NCI-H82 treated with DMSO at 0.1 percent for 48 hours (cell line): ENCODE results near the gene ANTXRL.
"Not testable (repeated sequence)": the region's sequence is repeated elsewhere in the genome, so short reads cannot be mapped to it uniquely, and the experiment has no call there.

ENCODE experiments used
- DNase-seq: peaks from one replicate; lab custom pipeline; 2025; ENCODE audit not compliant: unreplicated experiment; lab: John Stamatoyannopoulos, UW

Gene ANTXRL

DNA sequence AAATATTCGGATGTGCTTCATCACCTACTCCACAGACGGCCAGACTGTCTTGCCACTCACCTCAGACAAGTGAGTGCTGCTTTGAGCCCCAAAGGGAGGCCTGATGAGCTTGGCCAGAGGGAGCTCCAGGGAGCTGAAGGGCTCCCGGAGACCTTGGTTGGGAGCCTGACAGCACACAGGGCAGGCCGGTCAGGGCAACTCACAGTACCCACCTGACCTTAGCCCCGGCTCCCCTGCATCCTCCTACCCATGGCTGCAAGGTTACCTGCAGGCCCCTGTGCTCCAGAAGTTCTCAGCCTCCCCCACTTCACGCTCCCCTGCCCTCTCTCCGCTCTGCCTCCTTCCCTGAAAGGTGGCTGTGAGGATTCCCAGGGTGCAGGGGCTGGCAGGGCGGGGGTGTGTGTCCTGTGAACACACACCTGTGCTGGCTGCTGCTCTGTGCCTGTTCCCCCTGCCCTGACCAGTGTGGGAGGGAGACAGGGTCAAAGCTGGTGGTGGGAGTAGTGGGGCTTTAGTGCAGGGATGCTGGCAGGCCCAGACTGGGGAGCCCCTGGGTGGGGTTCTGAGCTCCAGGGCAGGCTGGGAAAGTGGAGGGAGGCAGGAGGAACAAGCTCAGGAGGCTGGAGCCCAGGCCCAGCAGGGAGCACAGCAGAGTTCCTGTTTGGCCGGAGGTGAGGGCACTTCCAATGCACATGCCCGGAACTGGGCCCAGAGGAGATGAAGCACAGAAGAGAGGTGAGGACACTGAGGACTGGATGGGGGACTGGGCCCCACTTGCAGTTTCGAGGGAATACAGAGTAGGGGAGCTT, 7.2 kb downstream of the ANTXRL start:
- no peak for DNase-seq

DNA sequence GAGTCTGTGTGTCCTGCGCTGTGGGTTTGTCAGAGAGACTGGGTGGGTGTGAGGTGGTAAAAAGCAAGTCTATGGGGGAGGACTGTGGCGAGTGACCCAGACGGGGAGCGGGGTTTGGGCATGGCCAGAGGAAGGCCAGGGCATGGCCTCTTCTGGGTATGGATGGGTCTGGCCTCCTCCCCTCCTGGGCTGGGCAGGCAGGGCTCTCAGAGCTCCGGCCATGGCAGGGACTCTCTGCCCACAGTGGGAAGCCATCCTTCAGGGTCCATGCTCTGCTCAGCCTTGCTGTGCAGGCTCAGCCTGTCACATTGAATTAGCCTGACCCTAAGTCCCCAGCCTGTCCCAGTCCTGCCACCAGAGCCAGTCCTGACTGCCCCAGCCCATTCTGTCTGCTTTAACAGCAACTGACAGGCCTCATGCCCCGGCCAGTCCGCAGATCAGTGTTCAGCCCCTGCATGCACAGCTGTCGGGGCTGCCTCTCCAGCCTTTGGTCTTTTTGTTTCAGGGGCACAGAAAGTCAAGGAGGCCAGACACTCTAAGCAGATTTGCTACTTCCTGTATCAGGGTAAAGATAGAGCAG, 7.9 kb downstream of the ANTXRL start:
- no peak for DNase-seq

DNA sequence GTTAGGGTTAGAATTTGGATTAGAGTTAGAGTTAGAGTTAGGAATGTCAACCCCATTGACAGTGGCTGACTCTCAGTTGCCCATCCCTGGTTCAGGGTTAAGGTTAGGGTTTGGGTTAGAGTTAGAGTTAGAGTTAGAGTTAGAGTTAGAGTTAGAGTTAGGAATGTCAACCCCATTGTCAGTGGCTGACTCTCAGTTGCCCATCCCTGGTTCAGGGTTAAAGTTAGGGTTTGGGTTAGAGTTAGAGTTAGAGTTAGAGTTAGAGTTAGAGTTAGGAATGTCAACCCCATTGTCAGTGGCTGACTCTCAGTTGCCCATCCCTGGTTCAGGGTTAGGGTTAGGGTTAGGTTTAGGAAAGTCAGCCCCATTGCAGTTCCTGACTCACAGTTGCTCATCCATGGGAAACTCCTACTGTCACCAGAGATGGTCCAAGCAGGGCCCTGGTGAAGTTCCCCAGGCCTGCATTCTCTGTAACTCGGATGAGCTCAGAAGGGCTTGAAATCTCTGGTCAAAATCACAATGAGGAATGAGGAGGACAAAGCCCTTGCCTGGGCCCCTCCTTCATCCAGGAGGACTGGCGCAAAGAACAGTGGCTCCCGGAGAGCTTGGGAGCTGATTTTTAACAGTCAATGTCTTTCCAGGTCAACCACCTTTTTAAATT, 8.7 kb downstream of the ANTXRL start:
- DNase-seq, result not testable (repeated sequence)

DNA sequence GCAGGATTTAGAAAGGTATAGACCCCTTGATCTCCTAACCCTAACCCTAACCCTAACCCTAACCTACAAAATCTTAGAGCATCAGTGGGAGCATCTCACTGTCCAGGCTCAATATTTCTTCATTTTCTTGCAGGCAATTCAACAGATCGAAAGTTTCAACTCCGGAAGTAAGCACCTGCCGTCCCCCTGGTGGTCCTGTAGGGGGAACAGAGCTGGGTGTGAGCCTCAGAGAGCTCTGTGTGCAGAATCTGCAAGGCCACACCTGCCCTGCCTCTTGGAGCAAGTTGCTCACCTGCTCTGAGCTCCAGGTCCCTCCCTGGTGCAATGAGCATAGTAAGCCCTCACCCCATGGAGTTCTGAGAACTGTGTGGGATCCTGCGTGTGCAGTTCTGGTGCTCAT, 9.3 kb downstream of the ANTXRL start:
- DNase-seq, result not testable (repeated sequence)

DNA sequence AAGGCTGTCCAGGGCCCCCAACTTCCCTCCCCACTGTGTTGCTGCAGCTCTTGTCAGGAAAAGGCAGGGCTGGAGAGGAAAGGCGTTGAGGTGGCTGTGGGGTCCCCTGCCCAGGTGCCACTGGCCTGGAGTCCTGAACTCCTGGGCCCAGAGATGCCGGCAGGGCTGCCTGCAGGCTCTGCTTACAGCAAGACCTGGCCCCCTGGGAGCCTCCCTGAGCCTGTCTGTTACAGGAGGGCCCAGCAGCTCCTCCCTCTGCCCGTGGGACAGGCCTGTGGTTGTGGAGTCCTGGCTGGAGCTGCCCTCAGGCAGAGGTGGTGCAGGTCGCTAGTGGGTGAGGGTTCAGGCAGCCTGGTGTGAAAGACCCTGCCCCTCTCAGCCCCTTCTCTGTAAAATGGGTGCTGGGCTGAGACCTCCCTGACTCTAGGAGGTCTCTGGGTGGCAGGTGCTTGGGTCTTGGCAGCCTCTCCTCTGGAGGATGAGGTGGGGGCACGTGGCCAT, 9.9 kb downstream of the ANTXRL start:
- no peak for DNase-seq

DNA sequence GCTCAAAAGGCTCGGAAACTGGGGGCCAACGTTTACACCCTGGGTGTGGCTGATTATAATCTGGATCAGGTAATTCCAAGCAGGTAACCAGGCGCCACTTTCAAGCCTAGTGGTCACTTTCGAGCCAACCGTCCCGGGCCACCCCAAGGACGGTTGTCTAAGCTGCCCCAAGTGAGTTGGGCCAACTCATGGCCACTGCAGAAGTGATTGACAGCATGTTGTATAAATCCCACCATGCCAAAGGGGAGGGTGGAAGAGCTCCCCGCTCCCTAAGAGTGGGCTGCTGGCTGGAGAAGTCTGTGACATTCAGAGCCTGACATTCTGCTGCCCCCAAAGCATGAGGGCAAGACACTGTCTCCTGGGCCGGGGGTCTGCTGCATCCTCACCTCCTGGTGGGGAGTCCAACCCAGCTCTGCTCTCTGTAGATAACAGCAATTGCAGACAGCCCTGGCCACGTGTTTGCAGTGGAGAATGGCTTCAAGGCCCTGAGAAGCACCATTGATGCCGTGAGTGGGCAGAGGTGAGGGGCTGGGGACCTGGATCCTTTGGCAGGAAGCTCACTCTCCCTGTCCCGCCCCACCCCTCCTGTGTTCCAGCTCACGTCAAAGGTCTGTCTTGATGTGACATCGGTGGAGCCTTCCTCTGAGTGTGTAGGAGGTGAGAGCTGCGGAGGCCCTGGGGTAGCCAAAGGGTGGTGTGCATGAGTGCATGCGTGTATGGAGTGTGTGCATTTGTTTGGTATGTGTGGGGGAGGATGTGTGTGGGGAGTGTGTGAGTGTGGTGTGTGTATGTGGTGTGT, 10.8 kb downstream of the ANTXRL start:
- no peak for DNase-seq

DNA sequence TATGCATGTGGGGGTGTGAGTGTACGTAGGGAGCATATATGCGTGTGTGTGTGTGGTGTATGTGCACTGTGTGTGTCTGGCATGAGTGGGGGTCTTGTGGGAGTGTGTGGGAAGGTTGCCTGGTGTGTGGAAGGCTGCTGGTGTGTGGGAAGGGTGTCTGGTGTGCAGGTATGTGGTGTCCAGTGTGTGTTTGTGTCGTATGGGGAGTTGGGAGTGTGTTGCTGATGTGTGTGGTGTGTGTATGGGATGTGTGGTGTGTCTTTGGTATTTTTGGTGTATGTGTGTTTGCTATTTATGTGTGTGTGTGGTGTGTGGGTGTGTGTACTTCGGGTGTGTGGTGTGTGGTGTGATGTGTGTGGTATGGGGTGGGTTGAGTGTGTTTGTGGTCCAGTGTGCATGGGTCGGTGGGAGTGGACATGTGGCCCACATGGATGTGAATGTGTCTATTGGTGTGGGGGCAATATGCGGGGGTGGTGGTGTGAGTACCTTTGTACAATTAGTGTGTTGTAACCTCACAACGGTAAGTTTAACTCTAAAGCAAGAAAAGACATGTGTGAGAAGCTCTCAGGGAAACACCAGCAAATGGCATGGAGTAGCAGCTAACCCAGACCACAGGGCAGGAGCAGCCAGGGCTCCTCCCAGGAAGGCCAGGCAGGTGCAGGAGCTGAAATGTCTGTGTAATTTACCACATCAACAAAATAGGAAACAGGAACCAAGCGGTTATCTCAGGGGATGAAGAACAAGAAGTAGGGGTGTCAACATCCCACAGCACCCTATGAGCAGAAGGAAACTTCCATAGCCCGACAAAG, 11.9 kb downstream of the ANTXRL start:
- DNase-seq, result no peak

DNA sequence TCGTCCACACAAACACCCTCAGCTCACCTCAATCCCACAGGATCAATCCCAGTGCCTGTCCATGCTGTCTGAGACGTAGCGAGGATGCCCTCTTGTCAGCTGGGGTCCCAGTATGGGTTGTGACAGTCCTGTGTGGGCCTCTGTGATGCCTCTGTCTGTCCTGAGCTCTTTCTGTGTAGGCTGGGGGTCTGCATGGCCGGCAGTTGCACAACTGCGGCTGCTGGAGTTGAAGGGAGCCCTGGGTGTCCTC, 12.4 kb downstream of the ANTXRL start:
- DNase-seq, result no peak

DNA sequence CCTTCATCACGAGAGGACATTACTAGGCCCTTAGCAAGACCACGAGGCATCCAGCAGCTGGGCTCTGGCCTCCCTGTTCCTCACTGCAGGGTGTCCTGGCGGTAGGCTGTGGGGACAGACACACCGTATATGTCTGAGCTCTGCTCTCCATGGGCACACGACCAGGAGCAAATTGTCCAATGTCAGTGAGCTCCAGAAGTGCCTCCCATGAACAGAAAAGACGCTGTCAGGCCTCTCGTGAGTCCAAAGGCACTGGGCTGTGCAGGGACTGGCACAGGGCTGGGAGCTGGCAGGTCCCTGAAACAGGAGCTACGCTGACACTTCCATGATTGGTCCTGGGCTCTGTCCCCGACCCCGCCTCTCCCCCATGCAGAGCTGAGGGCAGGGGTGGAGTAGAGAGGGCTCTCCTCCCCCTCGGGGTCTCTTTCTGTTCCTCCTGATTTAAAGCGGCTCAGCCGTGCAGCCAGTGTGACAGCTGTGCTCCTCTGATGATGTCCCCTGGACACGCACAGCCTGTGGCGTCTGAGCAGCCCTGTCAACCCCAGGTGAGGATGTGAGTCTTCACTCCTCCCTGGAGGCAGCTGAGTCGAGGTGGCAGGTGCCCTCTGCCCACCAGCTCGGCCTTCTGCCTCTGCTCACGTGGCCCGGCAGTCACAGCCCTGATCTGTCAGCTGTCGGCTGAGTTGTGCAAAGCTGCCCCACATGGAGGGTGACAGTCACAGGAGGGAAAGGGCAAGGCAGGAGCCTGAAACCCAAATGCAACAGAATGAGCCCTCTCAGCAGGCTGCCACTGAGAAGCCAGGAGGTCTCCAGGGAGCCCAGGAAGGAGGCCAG, 13.0 kb downstream of the ANTXRL start:
- no peak for DNase-seq

DNA sequence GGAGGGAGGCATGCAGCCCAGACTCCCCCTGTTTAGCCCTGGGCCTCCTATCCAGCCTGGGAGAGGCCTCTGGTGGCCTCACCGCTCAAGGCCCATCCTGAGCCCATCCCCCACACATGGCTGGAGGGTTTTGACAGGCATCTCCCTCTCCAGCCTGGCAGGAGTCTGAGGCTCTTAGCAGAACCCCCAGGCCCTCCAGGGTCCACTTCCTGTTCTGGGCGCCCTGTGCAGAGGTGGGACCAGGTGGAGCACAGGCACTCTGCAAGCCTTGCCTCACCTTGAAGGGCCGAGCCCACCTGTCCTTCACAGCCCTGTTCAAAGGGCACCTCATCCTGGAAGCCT, 13.5 kb downstream of the ANTXRL start:
- not testable (repeated sequence) for DNase-seq

DNA sequence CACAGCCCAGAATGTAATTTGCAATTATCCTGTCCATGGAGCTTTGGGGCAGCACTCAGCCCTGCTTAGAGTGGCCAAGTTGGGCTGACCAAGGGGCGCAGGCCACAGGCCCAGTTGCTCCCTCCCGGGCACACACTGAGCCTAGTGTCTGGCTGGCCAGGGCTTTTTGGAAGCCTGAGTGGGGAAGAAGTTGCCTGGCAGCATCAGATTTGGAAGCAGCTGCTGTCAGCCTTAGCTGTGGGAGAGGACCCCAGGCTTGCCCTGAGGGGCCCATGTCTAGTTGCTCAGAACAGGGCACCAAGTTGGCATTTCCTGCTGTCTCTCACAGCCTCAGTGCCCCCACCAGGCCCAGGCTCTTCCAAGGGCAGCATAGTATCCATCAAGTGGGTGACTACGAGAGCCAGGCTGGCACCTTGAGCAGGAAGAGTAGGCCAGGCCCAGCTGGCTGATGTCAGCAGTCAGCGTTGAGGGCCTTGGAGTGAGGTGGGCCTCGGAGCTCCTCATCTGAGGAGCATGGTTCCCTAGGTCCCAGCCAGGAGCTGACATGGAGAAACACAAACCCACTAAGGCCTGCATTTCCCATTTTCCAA, 14.4 kb downstream of the ANTXRL start:
- no peak for DNase-seq

DNA sequence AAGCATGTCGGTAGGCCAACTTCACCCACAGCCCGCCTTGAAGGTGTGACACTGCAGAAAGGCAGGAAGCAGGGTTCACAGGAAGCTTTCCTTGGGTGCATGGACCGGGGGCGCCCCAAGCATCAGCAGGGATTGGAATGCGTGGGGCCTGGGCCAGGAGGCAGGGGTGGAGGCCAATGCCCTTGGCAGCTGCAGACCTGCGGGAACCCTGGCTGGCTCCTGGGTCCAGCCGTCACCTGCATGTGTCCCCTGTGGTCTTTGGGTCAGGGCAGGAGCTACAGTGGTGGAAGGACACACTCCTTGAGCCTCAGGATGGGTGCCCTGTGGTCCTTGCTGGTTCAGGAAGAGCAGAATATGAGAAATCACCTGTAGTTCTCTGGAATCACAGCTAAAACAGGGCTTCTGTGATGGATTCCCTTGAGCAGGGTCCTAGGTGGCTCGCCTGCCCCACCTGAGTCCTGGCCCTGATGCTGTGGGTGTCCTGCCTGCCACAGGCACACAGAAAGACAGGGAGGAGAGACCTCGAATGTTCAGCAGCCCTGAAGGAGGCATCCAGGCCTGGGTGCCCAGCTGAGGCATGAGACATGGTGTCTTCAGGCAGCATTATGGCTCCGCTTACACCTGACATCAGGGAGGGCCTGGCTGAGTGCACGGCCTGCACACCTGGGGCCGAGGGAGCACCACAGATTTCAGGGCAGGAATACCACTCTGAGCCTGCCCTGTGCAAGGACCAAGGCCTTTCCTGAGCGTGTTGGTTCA, 15.1 kb downstream of the ANTXRL start:
- DNase-seq, result no peak

DNA sequence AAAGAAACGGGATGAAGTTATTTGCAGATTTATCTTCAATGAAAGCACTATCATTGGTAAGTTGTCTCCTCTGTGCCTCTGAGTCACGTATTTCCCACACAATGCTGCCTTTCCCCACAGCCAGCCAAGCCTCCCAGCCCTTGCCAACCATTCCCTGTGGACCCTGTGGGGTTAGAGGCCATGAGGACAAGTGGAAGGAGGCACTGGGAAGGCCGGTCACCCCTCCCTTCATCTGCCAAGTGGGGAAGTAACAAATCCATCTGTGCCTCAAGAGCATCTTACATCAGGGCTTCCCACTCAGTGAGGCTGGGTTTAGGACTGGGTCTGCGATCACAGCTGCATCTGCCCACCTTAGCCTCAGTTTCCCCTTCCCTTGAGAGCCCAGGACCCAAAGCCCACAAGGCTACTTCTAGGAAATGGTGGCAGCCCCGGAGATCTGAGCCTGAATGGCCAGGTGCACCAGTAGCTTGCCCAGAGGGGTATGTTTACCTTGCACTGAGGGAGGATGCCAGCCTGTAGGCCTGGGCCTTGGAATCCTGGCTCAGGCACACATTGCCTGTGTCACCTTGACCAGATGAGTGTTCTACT, 16.1 kb downstream of the ANTXRL start:
- not testable (repeated sequence) for DNase-seq

DNA sequence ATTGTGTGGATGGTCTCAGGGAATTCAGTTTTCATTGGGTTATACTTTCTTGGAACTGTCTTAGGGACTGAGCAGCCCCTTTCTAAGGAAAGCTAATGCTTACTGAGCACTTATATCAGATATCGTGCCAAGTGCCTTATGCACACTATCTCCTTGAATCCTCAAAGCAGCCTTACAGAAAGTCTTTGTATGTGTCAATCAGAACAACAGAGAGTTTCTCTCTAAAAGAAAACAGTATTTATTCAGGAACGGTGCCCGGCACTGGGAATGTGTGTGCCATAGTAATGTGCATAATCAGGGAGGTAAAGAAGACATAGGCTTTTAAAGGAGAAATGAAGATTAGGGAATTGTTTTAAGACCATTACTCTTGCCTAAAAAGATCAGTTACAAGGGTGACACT, 17.3 kb downstream of the ANTXRL start:
- DNase-seq, result no peak

DNA sequence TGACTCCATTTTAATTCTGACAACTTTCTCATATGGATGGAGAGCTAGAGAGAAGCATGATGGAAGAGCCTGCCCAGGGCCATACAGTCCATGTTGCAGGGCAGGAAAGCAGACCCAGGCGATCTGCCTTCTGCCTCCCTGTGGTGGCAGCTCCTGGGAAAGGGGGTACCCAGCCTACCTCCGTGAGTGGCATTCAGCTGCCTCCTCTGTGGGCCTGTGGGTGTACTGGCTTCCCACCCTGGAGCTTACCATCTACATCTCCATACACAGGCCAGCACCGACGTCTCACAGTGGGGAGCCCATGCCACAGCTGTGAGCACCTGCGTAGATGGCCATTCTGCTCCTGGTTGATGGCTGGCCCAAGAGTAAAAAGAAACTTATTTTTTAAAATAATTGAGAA, 17.9 kb downstream of the ANTXRL start:
- not testable (repeated sequence) for DNase-seq

DNA sequence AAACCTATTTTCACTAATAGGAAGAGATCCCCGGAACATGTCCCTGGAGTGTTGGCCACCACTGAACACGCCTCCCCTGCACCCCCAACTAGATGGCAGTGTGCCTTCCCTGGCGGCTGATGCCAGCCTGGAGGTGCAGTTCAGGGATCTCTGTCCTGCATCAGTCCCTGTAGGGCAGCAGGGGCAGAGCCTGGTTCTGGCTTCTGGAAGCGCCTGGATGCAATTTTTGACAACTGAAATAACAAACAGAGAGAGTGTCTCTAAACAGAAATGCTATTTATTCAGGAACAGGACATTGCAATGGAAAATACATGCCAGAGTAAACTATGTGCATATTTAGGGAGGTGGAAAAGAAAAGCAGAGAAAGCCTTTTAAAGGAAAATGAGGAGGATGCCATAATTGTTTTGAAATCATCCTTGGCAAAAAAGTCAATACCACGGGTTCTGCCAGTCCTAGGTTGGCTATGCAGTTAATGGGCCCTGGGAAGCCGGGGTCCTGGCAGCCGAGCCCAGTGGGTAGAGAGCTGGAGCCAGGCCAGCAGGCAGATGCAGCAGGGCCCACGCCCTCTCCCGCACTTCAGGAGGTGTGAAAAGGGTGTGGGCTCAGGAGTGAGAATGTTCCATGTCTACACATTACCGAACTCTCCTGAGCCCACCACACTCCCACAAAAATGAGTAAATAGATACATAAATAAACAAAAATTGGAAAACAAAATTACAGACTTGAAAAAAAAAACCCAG, 18.5 kb downstream of the ANTXRL start:
- no peak for DNase-seq

DNA sequence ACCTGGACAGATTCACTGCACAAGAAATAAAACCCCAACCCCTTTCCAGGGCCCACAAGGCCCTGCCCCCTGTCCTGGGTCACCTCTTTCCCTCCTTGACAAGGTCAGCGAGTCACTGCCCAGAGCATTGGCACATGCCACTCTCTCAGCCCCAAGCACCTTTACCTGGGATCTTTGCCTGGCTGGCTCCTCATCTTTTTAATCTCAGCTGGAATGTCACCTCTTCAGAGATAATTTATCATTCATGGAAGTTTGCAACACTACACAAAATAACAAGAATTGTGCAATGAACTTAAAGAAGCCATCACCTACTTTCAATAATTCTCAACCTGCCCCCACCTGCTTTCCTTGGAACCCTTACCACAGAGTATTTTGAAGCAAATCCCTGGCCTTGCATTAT, 19.2 kb downstream of the ANTXRL start:
- no peak for DNase-seq
